Heart left ventricle (tissue), 13 donors: ENCODE measurements around the gene VPS37C.

ENCODE experiments used
- CTCF ChIP-seq, 12 donors: fragments of 200-600 bp; sonication (generic) in 4 of 12; IDR thresholded peaks; one replicate each; pipeline versions ENCODE4 v1.5.0 to v1.8.0; 2018 to 2022; ENCODE audit warnings: antibody characterized with exemption in 12 of 12, mild to moderate bottlenecking in 5 of 12
- POLR2A ChIP-seq, 2 donors: fragments of 450-650 bp; IDR thresholded peaks; one replicate each; pipeline ENCODE4 v1.6.1; 2017; ENCODE audit warnings: antibody characterized with exemption in 2 of 2, mild to moderate bottlenecking in 2 of 2, moderate library complexity in 2 of 2
- donor health status: ischemic (EF 13 %, LVEDD 7.1; RV severe dilation, severe dysfunction).
- donor health status: DM: no; HTN: yes; CAD: no.
- donor health status: DM: no; HTN: no; CAD: no.
- donor health status: ischemic (EF 25% LVEDD 6.9; RV normal size, moderate dysfunction).
- donor health status: ischemic (EF 25% LVEDD 5.7; RV mildly dilated, moderate dysfunction).
- donor health status: ischemic (EF 35%, LVEDD 5.7; RV mildly dilated, moderate dysfunction).
- donor health status: nonischemic (EF 11% LVEDD 7.7; RV severe dilation, severe dysfunction).
- donor health status: DM: yes; HTN: yes; CAD: no.
- donor health status: PGD.
- donor health status: ischemic (EF 29% LVEDD 5.4; RV normal size, mild dysfunction).
- donor health status: nonischemic (EF 23%, LVEDD 6.1; RV moderate dilation, normal function).

GRCh38 chr11:61111050-61111435 is 50.2 kb downstream of the VPS37C start:
- TF ChIP-seq CTCF (IDR thresholded peaks at IDR 0.05) (no peak), POLR2A (IDR thresholded peaks at IDR 0.05) (no peak)
